ENCODE data around the gene MEGF10.
"Not testable (repeated sequence)": the region's sequence is repeated elsewhere in the genome, so short reads cannot be mapped to it uniquely, and the experiment has no call there.

MEGF10 gene
- total RNA-seq: 0 reads per million in 2 experiments

DNA sequence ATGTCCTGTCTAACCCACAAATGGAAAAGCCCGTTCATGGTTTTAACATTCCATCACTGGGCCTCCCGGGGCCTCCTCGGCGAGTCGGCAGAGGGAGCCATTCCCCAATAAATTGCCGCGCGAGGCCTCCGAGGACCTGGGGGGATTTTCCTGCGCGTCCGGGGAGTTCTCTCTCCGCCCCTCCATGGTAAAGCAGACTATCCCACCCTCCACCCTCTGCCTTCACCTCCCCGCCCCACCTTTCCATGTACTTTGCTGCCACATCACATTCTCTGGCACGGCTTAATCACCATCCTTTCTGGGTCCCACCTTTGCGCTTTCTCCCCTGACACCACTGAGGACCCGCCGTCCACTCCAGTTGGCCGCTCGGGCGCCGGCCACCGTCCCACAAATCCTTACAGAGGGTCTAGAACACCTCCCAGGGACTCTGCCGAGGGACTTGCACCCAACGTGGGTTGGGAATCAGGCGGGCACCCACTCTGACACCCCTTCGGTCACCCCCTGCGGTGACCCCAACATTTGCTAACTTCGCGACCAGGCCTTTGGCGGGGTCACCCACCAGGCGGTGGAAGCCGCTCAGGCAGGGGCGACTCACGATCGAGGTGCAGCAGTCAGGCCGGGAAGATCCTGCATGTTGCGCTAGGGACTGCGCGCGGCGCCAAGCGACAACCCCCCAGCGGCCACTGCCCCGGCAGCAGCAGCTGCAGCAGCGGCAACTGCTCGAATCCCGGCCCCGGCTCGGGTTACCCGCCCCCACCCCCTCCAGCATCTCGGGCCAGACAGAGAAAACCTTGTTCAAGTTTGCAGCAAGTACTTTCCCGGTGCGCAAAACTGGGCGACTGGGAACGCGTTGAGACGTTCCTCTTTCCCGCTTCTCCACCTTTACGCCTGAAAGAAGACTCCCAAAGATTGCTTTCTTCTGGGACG, at the start of gene MEGF10:
Gene MEGF10 (plus strand): TSS at position 778 of the 927 bp plus-strand sequence. CDS start 40,513 bp downstream, outside the sequence.
- no peak for DNase-seq (ENCODE audit: low read depth)

DNA sequence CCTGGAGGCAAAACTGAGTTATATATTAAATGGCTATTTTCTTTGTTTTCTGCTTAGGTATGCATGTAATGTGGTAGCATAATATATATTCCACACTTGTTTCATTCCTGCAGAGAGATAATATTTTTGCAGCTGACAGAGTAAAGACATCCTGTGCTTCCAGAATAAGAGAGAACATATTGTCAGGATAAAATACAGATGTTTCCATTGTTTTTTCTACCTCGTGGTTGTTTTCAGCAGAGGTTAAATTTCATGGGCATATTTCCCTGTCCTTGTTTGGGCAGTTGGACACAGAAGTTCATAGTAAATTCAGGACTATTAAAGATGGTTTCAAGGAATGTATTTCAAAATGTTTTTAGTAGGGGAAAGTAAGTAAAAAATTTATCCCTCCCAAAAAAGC, 47.6 kb upstream of the MEGF10 start:
- no peak for DNase-seq (ENCODE audit: low read depth)

DNA sequence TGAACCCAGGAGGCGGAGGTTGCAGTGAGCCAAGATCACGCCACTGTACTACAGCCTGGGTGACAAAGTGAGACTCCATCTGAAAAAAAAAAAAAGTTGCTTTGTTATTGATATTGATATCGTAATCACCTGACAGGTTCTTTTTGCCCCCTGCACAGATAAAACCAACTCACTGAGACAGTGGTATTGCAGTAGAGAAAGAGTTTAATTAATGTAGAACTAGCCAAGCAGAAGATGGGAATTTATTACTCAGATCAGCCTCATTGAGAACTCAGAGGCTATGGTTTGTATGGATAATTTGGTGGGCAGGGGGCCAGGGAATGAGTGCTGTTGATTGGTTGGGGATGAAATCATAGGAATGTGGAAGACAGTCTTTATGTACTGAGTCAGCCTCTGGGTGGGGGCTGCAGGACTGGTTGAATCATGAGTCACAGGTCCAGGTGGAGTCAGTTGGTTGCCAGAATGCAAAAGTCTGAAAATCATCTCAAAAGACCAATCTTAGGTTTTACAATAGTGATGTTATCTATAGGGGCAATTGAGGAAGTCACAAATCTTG, 35.8 kb upstream of the MEGF10 start:
- no peak for DNase-seq (ENCODE audit: low read depth)

DNA sequence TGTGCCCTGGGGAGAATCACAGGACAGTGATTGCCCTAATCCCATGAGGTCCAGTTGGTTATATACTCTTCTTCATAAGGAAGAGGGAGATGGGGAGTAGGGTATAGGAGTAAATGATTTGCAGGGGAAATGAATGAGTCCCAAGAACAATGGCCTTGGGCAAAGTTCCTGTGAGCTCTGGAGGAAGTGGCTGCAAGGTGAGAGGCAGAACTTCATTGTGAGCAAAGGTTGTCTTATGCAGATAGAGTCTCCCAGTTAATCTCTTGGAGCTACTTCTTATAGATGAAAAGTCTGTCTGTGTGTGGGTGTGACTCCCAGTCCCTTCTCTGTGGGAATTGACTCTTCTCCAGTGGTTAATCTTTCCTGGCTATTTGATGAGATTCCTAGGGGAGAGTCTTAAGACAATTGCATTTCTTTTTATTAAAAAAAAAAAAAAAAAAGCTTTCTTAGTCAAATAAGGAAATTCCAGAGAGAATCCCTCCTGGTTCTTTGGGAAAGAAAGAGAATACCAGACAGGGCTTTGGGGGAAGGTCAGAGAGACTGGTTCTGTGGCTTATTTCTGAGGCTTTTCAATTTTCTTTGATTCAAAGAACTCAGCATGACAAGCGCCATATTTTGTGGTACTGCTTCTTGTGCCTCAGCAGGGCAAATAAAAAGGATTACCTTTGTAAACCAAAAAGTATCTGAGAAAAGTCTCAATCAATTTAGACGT, 33.6 kb upstream of the MEGF10 start:
- no peak for DNase-seq (ENCODE audit: low read depth)

DNA sequence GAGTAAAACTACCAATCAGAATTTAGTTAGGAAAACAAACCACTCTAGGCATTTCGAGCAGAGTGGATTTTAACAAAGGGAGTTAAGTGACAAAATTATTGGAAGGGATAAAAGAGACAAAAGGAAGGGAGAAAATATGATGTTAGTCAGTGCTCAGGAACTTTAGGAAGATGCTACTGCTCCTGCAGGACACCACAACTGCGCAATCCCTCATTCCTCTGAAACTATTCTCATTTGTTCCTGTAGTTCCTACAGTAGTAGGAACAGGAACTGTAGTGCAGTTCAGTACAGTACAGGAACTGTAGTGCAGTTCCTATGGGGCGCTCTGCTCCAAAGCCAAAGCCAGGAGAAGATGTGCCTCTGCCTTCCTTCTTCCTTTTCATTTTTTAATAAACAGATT, 29.9 kb upstream of the MEGF10 start:
- DNase-seq (ENCODE audit: low read depth): no peak

DNA sequence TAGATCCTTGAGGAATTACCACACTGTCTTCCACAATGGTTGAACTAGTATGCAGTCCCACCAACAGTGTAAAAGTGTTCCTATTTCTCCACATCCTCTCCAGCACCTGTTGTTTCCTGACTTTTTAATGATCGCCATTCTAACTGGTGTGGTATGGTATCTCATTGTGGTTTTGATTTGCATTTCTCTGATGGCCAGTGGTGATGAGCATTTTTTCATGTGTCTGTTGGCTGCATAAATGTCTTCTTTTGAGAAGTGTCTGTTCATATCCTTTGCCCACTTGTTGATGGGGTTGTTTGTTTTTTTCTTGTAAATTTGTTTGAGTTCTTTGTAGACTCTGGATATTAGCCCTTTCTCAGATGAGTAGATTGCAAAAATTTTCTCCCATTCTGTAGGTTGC, 25.1 kb upstream of the MEGF10 start:
- not testable (repeated sequence) for DNase-seq (ENCODE audit: low read depth)

DNA sequence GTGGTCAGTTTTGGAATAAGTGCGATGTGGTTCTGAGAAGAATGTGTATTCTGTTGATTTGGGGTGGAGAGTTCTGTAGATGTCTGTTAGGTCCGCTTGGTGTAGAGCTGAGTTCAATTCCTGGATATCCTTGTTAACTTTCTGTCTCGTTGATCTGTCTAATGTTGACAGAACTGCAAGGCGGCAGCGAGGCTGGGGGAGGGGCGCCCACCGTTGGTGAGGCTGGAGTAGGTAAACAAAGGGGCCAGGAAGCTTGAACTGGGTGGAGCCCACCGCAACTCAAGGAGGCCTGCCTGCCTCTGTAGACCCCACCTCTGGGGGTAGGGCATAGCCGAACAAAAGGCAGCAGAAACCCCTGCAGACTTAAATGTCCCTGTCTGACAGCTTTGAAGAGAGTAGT, 22.3 kb upstream of the MEGF10 start:
- DNase-seq (ENCODE audit: low read depth): not testable (repeated sequence)

DNA sequence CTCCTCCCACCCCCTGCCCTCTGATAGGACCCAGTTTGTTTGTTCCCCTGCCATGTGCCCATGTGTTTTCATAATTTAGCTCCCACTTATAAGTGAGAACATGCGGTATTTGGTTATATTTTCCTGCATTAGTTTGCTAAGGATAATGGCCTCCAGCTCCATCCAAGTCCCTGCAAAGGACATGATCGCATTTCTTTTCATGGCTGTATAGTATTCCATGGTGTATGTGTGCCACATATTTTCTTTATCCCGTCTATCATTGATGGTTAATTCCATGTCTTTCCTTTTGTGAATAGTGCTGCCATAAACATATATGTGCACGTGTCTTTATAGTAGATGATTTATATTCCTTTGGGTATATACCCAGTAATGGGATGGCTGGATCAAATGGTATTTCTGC, 19.9 kb upstream of the MEGF10 start:
- not testable (repeated sequence) for DNase-seq (ENCODE audit: low read depth)

DNA sequence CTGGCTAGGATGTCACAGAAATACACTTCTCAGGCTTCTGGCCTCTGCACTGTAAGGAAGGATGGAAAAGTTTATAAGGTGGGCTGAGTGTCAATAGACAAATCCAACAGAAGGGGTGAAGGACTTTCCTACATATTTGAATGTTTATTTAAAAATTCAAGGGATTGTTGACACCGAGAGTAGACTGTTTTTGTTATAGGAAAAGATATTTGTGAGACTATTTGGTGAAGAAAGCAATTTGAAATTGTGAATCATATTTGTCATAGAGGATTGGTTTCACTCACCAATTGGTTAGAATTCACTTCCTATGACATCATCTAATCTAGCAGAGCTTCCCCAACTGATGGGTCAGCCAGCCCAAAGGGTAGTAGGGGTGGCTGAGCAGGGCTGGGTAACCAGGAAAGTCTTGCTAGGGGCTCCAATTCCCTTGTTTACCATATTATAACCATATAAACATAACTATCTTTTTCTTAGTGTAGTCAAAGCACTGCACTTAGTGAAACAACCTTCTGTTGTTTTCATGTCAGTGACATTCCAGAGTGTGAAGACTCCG, 14.9 kb upstream of the MEGF10 start:
- no peak for DNase-seq (ENCODE audit: low read depth)

DNA sequence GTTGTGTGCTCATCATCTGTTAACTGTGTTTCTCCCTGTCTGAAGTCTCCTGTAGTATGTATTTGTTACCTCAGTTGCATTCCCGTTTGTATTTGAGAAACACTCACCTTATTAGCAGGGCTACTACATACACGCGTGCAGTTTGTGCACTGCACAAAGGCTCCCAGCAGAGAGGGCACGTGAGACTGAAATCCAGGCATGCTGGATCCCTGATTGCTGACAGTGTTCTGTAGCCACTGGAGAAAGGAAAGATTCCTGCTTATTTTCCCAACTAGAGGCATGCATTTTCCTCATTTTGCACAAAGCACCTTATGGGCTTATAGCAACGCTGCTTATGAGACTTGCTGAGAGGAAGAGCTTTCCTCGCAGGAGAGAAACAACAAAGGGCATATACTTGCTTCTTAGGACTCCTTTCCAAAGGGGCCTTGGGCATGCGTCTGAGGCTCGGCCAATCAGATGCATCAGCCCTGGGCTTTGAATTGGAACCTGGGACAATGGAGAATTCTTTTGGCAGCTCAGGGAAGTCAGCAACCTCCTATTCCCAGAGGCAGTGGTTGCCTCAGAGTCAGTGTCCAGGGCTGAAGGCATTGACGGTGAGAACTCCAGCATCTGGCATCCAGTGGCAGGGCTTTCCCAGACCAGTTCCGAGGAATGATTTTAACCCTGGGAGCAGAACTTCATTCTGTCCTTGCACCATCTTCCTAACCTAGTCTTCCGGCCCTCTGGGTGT, 9.9 kb upstream of the MEGF10 start:
- DNase-seq (ENCODE audit: low read depth): no peak

DNA sequence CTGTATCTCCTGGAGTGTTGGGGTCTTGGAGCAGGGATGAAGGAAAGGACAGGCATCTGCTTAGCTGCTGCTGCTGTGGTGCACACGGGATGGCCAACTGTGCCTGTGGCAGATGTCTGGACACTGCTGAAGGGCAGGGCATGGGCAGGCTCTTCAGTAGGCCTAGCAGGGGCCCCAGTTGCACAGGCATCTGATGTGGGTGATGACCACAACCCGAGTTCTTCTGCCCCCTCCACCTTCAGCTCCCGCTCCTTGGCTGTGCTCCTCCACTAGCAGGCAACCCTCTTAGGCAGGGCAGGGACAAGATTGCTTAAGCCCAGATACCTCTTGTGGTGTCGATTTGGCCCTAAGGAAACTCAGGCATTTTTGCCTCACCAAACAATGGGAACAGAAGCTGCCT, 9.0 kb upstream of the MEGF10 start:
- no peak for DNase-seq (ENCODE audit: low read depth)

DNA sequence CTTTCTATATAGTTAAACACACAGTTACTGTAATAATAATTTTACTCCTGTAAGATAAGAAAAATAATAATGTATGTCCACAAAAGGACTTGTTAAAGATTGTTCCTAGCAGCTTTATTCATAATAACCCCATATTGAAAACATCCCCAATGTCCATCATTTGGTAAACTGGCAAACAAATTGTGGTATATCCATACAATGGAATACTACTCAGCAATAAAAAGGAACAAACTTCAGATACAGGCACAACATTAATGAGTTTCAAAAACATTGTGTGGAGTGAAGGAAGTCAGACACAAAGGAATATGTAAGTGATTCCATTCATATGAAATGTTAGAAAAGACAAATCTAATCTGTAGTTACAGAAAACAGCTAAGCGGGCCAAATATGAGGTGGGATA, 1.9 kb upstream of the MEGF10 start:
- DNase-seq (ENCODE audit: low read depth): no peak

DNA sequence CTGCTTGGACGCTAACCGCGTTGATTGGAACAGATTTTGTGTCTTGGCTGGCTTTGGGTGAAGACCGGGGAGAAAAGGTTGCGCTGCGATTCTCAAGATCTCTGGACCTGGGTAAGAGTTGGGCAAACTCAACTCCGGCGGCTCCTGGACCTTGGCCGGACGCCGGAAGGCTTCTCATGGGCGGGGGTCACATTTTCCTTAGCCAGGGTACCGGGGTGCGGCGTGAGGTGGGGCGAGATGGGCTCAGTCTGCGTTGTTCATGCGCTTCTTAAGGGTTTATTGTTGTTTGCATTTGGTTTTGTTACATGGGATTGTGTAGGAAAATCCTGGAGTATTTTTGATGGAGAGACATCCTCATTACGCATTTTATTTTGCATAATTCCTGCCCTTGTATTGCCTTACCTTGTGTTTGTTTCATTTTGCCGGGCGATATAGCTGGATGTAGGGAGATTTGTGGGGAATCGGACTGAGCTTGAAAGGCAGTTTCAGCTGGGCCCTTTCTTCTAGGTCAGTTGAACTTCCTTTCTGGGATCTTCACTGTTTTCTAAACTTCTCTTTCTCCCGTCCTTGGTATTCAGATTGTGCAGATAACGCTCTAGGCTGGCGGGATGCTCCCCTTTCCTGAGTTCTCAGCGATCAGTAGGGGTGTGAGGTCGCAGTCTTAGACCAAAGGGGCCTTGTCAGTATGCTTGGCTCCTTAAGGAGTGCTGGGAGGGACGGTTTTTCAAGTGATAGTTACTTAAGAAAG, 524 bp downstream of the MEGF10 start:
- DNase-seq (ENCODE audit: low read depth): no peak

DNA sequence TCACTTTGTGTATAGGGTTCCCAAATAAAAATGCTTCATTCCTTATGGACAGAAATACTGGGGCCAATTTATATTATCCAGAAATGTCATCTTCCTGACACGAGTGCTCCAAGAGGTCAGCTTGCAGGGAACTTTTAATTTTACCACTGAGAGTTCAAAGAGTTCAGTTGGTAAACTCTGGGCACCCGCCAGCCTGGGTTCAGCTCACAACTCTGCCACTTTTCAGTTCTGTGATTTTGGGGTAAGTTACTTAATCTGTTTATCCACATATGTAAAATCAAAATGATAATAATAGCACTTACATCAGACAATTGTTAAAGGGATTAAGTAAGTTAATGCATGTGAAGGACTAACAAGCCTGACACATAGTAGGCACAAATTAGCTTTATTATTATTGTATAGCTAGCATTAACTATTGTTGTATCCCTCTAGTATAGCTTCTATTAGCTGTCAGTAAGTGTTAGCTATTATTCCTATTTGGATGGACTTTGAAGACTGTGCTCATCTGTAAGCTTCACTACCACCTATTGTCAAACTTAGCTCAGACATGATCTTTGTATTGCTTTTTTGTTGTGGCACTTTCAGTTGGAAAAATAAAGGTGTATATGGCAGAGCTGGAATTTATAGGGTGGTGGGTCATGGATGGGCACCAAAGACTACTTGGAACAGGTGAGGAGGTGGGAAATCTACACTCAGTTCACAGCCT, 1.6 kb downstream of the MEGF10 start:
- no peak for DNase-seq (ENCODE audit: low read depth)

DNA sequence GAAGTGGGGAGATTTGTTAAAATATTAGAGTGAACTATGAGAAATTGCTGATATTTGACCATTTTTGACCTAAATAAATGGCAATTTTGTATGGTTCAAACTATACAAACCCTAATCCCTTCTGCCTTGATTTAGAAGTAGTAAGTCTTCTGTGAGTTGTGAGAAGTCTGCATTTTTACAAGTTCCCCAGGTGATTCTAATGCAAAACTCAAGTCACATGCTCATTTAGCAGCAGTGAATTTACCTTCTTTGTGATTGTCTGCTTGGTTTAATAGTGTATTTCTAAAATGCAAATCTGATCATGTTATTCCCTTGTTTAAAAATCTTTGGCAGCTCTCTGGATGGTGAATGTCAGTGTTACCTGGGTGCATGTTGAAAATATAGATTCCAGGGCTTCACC, 2.8 kb downstream of the MEGF10 start:
- DNase-seq (ENCODE audit: low read depth): no peak

DNA sequence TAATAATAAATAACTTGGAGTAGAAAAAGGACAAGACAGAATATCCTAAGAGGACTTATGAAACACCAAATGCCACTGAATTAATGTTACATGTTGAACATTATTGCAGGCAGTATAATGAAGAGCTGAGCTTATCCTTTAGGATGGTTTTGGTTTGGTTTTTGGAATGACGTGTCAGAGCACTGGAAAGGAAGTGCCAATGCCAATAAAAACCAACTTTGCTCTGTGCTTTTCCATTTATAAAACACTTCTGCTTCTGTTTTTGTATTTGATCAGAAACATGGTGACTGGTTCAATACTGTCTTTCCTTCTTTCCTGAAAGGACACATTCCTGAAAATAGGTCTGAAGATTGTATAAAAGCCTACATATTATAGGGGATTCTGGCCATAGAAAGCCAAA, 4.2 kb downstream of the MEGF10 start:
- no peak for DNase-seq (ENCODE audit: low read depth)

DNA sequence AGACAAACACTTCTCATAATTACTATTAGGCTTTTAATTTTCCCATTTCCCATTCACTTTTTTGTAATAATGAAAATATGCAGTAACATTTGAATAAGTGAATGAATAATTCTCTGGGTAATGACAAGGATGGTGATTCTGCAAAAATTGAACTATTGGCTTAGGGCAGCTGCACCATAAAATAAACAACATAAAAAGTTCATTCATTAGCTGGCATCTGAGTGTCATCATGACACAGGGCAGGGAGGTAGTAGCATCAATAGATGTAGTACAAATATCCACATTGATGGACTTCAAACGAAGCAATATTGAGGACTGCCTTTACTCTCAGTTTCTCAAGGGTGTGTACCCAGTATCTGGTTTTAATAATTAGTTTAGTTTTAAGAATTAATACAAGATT, 4.9 kb downstream of the MEGF10 start:
- no peak for DNase-seq (ENCODE audit: low read depth)

DNA sequence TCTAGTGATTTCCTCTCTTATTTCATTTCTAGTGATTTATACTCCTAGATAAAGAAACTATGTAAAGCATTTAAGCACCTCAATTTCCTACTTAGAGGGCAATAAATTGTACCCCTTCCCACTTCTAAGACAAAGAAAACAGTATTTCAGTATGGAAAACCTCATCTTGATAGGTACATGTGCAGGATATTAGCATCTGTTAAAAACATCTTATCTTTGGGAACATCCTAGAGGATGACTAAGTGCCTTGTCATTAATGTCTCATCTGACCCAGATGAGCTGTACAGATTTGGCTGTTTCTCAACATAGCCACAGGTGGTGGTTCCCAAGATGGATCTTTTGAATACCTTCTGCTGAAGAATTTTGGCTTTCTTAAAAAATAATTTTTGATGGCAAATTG, 5.7 kb downstream of the MEGF10 start:
- no peak for DNase-seq (ENCODE audit: low read depth)

DNA sequence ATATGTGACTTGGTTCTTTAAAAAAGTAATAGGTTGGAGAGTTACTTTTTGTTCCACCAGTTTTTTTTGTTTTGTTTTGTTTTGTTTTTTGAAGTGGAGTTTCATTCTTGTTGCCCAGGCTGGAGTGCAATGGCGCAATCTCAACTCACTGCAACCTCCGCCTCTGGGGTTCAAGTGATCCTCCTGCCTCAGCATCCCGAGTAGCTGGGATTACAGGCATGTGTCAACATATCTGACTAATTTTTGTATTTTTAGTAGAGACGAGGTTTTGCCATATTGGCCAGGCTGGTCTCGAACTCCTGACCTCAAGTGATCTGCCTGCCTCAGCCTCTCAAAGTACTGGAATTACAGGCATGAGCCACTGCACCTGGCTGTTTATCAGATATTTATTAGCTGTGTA, 6.3 kb downstream of the MEGF10 start:
- not testable (repeated sequence) for DNase-seq (ENCODE audit: low read depth)

DNA sequence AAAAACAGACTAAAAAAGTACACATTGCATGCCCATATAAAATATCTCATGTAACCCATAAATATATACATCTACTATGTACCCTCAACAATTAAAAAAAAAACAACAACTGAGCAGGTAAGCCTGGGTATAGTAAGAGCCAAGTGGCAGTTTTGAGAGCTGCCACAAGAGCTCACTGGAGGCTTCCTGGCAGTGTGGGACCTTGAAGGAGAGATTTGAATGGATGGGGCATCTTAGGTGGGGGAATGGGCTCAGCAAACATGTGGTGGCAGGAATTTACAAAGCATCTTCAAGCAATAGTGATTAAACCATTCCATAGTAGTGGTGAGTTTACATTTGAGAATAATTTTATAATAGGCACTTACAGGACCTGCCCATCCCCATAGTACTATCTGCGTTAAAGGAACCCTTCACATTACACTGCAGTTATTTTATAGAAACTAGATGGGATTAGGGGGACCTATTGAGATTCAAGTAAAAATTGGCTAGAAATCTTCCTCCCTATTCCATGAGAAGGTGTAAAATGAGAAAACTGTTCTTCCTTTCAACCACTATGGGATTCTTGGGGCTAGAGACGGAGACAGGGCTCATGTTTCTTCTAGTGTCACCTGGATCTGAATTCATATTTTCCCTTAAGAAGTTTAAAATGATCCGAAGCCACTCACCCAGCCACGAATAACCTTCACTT, 6.9 kb downstream of the MEGF10 start:
- DNase-seq (ENCODE audit: low read depth): no peak

Data from T follicular helper cell (primary cell).